Activated CD8-positive, alpha-beta T cell treated with anti-CD3 and anti-CD28 coated beads for 36 hours (primary cell): ENCODE data around the gene DGCR2. TPM values are rescaled to one million over a fixed set of nuclear protein-coding genes. Genes with fewer than 3 reads are reported as not detected.
"Not testable (repeated sequence)": the region's sequence is repeated elsewhere in the genome, so short reads cannot be mapped to it uniquely, and the experiment has no call there.

Experiments used
- ATAC-seq: fragments of 200-7000 bp; cut with Tn5 transposase; one replicate; pipeline ENCODE4 v1.10.0; 2021; ENCODE audit warnings: mild to moderate bottlenecking, moderate library complexity
- CTCF ChIA-PET: fragments of 350-600 bp; sonication (Branson Sonifier 250); formaldehyde crosslinking; loops from one replicate; lab custom pipeline; 2021; ENCODE audit warnings: antibody characterized with exemption; lab: Charles Lee
- POLR2A ChIA-PET: fragments of 350-600 bp; sonication (Branson Sonifier 250); formaldehyde crosslinking; loops from one replicate; lab custom pipeline; 2021; ENCODE audit warnings: antibody characterized with exemption; lab: Charles Lee
- DNase-seq: peaks from one replicate; pipeline ENCODE4 v3.0.0-alpha.2; 2020
- H3K27ac Mint-ChIP-seq: one replicate; pipeline ENCODE4 v1.8.0; 2021; ENCODE audit warnings: mild to moderate bottlenecking, mixed read lengths
- H3K27me3 Mint-ChIP-seq: one replicate; pipeline ENCODE4 v1.8.0; 2021; ENCODE audit warnings: mixed read lengths
- H3K36me3 Mint-ChIP-seq: one replicate; pipeline ENCODE4 v1.8.0; 2021; ENCODE audit warnings: low read depth, mixed read lengths
- H3K4me1 Mint-ChIP-seq: one replicate; pipeline ENCODE4 v1.8.0; 2021; ENCODE audit warnings: low read depth, mixed read lengths
- H3K4me3 Mint-ChIP-seq: one replicate; pipeline ENCODE4 v1.8.0; 2021; ENCODE audit warnings: mild to moderate bottlenecking, moderate library complexity, mixed read lengths
- H3K9me3 Mint-ChIP-seq: one replicate; pipeline ENCODE4 v1.8.0; 2021; ENCODE audit warnings: mixed read lengths
- intact Hi-C: fragments of 100-400 bp; cut with micrococcal nuclease; formaldehyde crosslinking; loops from one replicate; pipeline ENCODE4 v1.10.0; 2022
- total RNA-seq, 2 experiments: library from RNA; stranded (reverse); gene quantifications; one replicate each; pipeline ENCODE4 v1.2.3, GENCODE V29; 2021
- TF ChIP-seq, protein P1 (sequence below): fragments of 200-600 bp; IDR thresholded peaks from one replicate; pipeline ENCODE4 v1.8.0; 2022; ENCODE audit warnings: antibody characterized with exemption, mild to moderate bottlenecking

The DGCR2 gene
- total RNA-seq, 2 experiments from 2014 or later, result 18.0 to 20.0 TPM

DNA sequence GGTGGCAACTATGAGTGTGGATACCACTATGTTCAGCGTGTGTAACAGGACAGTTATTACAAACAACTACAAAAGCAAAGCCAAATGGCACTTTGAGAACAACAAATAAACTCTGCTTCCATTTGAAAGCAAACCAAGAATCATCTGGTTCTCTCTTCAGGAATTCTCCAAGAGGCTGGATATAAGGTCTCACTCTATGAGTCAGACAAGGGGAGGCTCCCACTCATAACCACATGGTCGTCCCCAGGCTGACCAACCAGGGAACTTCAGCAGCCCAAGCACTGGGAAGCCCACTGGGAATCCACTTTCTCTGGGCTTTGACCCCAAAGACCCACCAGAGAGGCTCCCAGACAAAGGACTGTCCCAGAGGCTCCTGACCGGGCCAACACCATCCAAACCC is 35.3 kb downstream of the DGCR2 start:
- Mint-ChIP-seq H3K4me3 (no peak overlapping the region), H3K36me3 (peaks cover 15% of the 10 kb centered on the region), H3K27ac (no peak overlapping the region), H3K4me1 (peaks cover 11% of the 10 kb centered on the region), H3K9me3 (no peaks in the 10 kb centered on the region), H3K27me3 (no peaks in the 10 kb centered on the region)
- TF ChIP-seq, protein P1, sequence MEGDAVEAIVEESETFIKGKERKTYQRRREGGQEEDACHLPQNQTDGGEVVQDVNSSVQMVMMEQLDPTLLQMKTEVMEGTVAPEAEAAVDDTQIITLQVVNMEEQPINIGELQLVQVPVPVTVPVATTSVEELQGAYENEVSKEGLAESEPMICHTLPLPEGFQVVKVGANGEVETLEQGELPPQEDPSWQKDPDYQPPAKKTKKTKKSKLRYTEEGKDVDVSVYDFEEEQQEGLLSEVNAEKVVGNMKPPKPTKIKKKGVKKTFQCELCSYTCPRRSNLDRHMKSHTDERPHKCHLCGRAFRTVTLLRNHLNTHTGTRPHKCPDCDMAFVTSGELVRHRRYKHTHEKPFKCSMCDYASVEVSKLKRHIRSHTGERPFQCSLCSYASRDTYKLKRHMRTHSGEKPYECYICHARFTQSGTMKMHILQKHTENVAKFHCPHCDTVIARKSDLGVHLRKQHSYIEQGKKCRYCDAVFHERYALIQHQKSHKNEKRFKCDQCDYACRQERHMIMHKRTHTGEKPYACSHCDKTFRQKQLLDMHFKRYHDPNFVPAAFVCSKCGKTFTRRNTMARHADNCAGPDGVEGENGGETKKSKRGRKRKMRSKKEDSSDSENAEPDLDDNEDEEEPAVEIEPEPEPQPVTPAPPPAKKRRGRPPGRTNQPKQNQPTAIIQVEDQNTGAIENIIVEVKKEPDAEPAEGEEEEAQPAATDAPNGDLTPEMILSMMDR, result no peak
- ATAC-seq (no peak), DNase-seq (no peak)
- ChIA-PET CTCF (no interaction called here), POLR2A (no interaction called here)
- intact Hi-C loops, result no loop called here

DNA sequence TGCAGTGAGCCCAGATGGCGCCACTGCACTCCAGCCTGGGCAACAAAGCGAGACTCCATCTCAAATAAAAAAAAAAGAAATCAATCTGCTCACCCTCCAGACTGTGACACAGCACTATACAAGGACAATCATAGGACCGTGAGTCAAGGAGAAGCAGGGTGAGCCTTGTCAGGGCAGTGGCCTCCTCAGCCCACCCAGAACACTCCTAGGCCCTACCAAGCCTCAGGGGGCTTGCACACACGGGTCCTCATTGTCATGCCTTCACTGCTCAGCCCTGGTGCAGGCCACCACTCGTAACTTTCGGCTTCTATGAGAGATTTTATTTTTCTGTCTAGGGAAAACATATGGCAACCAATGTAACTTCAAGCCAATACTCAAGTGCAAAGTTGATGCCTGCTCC is 35.8 kb downstream of the DGCR2 start:
- ChIA-PET CTCF (interaction anchor here (0.6 kb wide), 1 partner anchor 282 kb away, joined by 3 read pairs; no protein-coding TSS in a partner anchor), POLR2A (no interaction called here)
- H3K27me3 Mint-ChIP-seq, result no peaks in the 10 kb centered on the region
- no peaks in the 10 kb centered on the region for H3K9me3 Mint-ChIP-seq
- ATAC-seq, result no peak
- no peak overlapping the region for H3K27ac Mint-ChIP-seq
- peaks cover 11% of the 10 kb centered on the region for H3K4me1 Mint-ChIP-seq
- H3K4me3 Mint-ChIP-seq, result no peak overlapping the region
- peaks cover 15% of the 10 kb centered on the region for H3K36me3 Mint-ChIP-seq
- TF ChIP-seq, protein P1, result no peak
- no peak for DNase-seq
- intact Hi-C loops, result no loop called here

DNA sequence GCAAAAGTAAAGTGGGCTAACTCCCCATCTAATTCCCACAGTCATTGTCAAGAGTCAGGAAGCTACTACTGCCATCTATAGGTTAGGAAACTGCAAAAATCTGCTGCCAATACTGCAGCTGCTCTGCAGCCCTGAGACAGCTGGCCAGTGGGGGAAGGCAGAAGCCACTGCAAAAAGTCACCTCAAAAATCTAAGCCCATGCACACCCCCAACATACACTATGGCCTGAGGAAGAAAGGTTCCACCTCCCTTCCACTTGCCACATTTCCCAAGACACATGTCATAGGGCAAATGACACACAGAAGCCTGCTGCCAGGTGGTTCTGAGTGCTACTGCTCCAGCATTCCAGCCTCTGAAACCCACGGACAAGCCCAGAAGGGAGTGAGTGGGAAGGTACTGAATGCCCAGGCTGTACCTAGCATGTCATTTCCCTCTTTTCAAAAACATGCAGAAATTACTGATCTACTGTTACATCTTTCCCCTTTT is 36.9 kb downstream of the DGCR2 start:
- no peak for DNase-seq
- peaks cover 11% of the 10 kb centered on the region for H3K4me1 Mint-ChIP-seq
- H3K4me3 Mint-ChIP-seq, result no peak overlapping the region
- peaks cover 15% of the 10 kb centered on the region for H3K36me3 Mint-ChIP-seq
- ATAC-seq, result no peak
- TF ChIP-seq, protein P1, result peak; percentile 15
- ChIA-PET POLR2A (no interaction called here), CTCF (no interaction called here)
- no peaks in the 10 kb centered on the region for H3K27me3 Mint-ChIP-seq
- H3K9me3 Mint-ChIP-seq, result no peaks in the 10 kb centered on the region
- intact Hi-C loops, result no loop called here
- H3K27ac Mint-ChIP-seq, result no peak overlapping the region

DNA sequence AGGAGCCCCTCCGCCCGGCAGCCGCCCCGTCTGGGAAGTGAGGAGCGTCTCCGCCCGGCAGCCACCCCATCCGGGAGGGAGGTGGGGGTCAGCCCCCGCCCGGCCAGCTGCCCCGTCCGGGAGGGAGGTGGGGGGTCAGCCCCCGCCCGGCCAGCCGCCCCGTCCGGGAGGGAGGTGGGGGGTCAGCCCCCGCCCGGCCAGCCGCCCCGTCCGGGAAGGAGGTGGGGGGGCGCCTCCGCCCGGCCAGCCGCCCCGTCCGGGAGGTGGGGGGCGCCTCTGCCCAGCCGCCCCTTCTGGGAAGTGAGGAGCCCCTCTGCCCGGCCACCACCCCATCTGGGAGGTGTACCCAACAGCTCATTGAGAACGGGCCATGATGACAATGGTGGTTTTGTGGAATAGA is 37.6 kb downstream of the DGCR2 start:
- CTCF ChIA-PET, H3K9me3 Mint-ChIP-seq, ATAC-seq, intact Hi-C loops, H3K27ac Mint-ChIP-seq, DNase-seq, H3K4me3 Mint-ChIP-seq, POLR2A ChIA-PET, H3K27me3 Mint-ChIP-seq: not testable (repeated sequence)
- H3K36me3 Mint-ChIP-seq, result peaks cover 15% of the 10 kb centered on the region
- H3K4me1 Mint-ChIP-seq, result peaks cover 11% of the 10 kb centered on the region

DNA sequence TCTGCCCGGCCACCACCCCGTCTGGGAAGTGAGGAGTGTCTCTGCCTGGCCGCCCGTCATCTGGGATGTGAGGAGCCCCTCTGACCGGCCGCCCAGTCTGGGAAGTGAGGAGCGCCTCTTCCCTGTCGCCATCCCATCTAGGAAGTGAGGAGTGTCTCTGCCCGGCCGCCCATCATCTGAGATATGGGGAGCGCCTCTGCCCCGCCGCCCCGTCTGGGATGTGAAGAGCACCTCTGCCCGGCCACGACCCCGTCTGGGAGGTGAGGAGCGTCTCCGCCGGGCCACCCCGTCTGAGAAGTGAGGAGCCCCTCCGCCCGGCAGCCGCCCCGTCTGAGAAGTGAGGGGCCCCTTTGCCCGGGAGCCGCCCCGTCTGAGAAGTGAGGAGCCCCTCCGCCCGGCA is 38.1 kb downstream of the DGCR2 start:
- H3K36me3 Mint-ChIP-seq, result peaks cover 13% of the 10 kb centered on the region
- intact Hi-C loops, H3K27ac Mint-ChIP-seq, ATAC-seq, CTCF ChIA-PET, DNase-seq, H3K9me3 Mint-ChIP-seq, H3K4me3 Mint-ChIP-seq, H3K27me3 Mint-ChIP-seq, POLR2A ChIA-PET: not testable (repeated sequence)
- peaks cover 11% of the 10 kb centered on the region for H3K4me1 Mint-ChIP-seq

DNA sequence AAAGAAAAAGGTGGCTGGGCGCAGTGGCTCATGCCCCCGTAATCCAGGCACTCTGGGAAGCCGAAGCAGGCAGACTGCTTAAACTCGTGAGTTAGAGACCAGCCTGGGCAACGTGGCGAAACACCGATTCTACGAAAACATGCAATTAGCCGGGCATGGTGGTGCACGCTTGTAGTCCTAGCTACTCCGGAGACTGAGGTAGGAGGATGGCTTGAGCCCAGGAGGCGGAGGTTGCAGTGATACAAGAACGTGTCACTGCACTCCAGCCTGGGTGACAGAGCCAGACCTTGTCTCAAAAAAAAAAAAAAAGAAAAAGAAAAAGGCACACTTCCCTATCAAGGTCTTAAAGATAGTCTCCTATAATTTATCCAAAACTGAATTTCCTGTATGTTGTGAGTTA is 39.4 kb downstream of the DGCR2 start:
- POLR2A ChIA-PET, result no interaction called here
- ATAC-seq (no peak), DNase-seq (no peak)
- TF ChIP-seq, protein P1, result no peak
- Mint-ChIP-seq H3K27me3 (no peaks in the 10 kb centered on the region), H3K9me3 (no peaks in the 10 kb centered on the region), H3K27ac (no peak overlapping the region), H3K36me3 (peaks cover 9% of the 10 kb centered on the region), H3K4me3 (no peak overlapping the region), H3K4me1 (peaks cover 7% of the 10 kb centered on the region)
- intact Hi-C loops, result no loop called here
- CTCF ChIA-PET, result interaction anchor here (1.5 kb wide), 1 partner anchor 9 kb away, joined by 3 read pairs; no protein-coding TSS in a partner anchor
